Effector memory CD4-positive, alpha-beta T cell (primary cell): ENCODE data around the gene CDC42BPB.

ENCODE experiments used
- DNase-seq, 3 donors: peaks; one replicate each; pipeline ENCODE4 v3.0.0-alpha.2; 2020
- H3K27ac ChIP-seq: 2 replicates; pipeline ENCODE4 v1.7.0; 2013; ENCODE audit warnings: mild to moderate bottlenecking, low read length, moderate library complexity; ENCODE audit not compliant: insufficient read depth, poor library complexity, severe bottlenecking
- H3K27me3 ChIP-seq: replicated peaks from 2 replicates; pipeline ENCODE4 v1.7.0; 2013; ENCODE audit warnings: mild to moderate bottlenecking, low read length; ENCODE audit not compliant: insufficient read depth, control insufficient read depth, poor library complexity, severe bottlenecking
- H3K36me3 ChIP-seq: 2 replicates; pipeline ENCODE4 v1.7.0; 2013; ENCODE audit warnings: mild to moderate bottlenecking, low read length, moderate library complexity; ENCODE audit not compliant: control insufficient read depth, insufficient read depth
- H3K4me1 ChIP-seq: 2 replicates; pipeline ENCODE4 v1.7.0; 2013; ENCODE audit warnings: low read length, mild to moderate bottlenecking; ENCODE audit not compliant: control insufficient read depth, insufficient read depth, poor library complexity, severe bottlenecking
- H3K4me3 ChIP-seq: 2 replicates; pipeline ENCODE4 v1.7.0; 2013; ENCODE audit warnings: low read length, low read depth, mild to moderate bottlenecking; ENCODE audit not compliant: insufficient read depth, poor library complexity, severe bottlenecking
- H3K9me3 ChIP-seq: 2 replicates; pipeline ENCODE4 v1.7.0; 2013; ENCODE audit warnings: mild to moderate bottlenecking, low read length, moderate library complexity; ENCODE audit not compliant: control insufficient read depth

The CDC42BPB gene

DNA sequence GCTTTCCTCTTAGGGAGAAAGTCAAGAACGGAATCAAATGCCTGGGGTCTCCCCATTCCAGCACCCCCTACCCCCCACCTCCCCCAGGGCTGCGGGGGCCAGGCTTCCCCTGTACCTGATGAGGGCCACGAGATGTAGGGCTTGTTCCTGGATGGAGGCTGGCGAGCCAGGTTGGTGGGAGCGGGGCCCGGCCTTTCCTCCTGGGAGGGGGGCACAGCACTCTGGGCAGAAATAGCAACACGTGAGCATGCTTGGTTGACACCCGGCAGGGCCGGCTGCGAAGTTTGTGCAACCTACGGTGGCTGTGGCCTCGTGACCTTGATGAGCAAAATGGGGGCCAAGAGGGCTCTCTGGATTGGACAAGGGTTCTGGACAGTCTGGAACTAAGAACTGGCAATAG is 119.2 kb downstream of the CDC42BPB start:
- Histone ChIP-seq H3K27ac (no peak overlapping the region), H3K9me3 (no peaks in the 10 kb centered on the region), H3K4me3 (no peak overlapping the region), H3K4me1 (no peaks in the 10 kb centered on the region), H3K27me3 (no peaks in the 10 kb centered on the region), H3K36me3 (no peaks in the 10 kb centered on the region)
- no peak for DNase-seq

DNA sequence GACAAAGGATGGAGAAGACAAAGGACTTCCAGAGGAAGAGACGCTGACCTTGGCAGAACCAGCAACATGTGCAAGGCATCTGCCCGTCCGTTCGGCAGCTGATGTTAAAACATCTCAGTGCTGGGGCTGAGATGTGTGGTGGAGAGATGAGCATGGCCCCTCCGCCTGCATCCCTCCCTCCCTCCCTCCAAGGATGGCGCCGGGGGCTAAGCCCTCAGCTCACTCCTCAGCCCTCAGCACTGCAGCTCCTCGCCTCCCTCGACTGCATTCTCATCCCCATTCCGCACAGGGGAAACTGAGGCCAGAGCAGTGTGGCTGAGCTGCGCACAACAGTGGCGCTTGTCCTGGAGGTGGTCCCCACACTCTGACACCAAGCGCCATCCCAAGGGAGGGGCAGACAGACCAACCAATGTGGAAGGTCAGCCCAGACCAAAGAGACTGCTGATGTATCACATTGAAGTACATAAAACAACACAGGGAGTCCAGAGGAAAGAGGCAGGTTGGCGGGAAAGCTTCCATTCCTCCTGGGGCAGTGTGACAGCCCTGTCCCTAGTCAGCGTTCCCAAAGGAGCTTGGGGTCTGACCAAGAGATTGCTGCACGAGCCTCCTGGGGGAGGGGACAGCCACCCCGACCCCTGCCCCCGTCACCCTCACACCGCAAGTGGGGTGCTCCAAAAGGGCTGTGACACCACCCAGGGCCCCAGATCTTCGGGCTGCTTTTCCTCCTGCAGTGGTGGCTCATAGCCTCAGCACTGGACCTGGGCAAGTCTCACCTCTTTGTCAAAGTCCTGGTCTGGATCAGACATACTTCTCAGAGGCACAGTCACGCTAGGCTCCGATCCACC is 119.8 kb downstream of the CDC42BPB start:
- DNase-seq: no peak
- no peaks in the 10 kb centered on the region for H3K4me1 ChIP-seq
- no peaks in the 10 kb centered on the region for H3K9me3 ChIP-seq
- no peaks in the 10 kb centered on the region for H3K27me3 ChIP-seq
- no peak overlapping the region for H3K27ac ChIP-seq
- H3K36me3 ChIP-seq: no peaks in the 10 kb centered on the region
- H3K4me3 ChIP-seq: no peak overlapping the region

DNA sequence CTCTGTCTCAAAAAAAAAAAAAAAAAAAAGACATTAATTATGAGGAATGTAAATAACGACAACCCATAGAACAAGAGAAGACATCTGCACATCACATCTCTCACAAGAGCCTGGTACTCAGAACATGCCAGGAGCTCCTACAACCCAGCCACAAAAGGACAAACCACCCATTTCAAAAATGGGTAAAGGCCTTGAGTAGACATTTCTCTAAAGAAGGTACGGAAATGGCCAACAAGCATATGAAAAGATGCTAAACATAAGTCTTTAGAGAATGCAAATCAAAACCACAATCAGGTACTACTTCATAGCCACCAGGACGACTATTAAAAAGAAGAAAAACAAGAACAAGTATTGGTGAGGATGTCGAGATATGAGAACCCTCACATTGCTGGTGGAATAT is 121.6 kb downstream of the CDC42BPB start:
- no peaks in the 10 kb centered on the region for H3K4me1 ChIP-seq
- no peak overlapping the region for H3K27ac ChIP-seq
- H3K27me3 ChIP-seq: peaks cover 2% of the 10 kb centered on the region
- no peaks in the 10 kb centered on the region for H3K36me3 ChIP-seq
- H3K9me3 ChIP-seq: no peaks in the 10 kb centered on the region
- no peak for DNase-seq
- H3K4me3 ChIP-seq: no peak overlapping the region

DNA sequence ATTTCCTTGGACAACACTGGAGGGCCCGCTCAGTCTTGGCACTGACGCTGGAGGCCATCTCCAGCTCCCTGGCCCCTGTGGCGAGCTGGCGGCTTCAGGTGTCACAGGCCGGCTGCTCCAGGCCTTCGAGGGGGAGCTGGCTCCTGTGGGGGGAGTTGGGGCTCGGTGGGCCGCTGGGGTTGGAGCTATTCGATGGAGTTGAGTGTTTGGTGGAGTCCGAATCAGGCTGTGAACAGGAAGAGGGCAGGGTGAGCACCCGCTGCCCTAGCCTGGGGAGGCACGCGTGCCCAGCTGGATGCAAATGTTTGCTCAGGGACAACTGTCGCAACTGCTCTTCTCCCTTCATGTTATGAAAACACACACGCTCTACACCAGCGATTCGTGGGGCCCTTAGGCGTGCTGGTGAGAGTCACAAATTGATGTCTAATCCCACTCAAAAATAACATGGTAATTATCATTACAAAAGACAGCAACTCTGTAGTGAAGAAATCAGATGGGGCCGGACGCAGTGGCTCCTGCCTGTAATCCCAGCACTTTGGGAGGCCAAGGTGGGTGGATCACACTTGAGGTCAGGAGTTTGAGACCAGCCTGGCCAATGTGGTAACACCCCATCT is 123.6 kb downstream of the CDC42BPB start:
- no peak overlapping the region for H3K27ac ChIP-seq
- no peak overlapping the region for H3K4me3 ChIP-seq
- no peak for DNase-seq
- no peaks in the 10 kb centered on the region for H3K36me3 ChIP-seq
- peaks cover 17% of the 10 kb centered on the region for H3K27me3 ChIP-seq
- H3K9me3 ChIP-seq: no peaks in the 10 kb centered on the region
- H3K4me1 ChIP-seq: peaks cover 12% of the 10 kb centered on the region

DNA sequence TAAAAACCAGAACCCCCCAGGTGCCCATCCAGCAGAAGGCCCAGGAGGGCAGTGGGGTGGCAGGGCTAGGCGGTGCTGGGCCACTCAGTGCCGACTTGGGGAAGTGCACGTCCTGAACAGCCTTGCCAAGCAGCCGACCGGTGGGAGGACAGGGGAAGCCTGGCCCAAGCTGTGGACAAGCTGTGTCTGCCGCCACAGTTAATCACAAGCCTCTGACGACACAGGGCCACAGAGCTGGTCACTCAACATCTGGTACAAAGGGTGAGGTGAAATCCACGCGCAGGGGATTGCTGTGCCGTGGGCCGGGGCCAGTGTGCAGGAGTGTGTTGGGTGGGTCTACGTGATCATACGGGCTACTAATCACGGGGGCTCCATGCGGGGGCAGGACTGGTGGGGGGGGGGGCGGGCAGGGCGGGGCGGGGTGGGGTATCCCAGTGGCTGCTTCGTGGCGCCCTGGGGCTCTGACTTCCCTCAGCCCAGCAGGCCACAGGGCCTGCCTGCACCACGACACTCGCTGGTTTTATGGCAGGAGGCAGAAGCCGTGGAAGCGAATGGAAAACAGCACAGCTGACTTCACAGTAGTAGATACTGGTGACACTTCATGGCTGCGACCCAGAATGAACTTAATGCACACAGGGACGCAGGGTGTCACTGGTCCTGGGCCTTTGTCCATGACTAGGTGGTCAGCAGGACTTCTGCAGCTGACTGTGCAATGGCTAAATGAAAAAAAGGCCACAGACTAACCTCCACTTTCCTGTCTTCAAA is 124.7 kb downstream of the CDC42BPB start:
- Histone ChIP-seq H3K27me3 (peaks cover 17% of the 10 kb centered on the region), H3K4me1 (peaks cover 19% of the 10 kb centered on the region), H3K4me3 (no peak overlapping the region), H3K27ac (no peak overlapping the region), H3K36me3 (no peaks in the 10 kb centered on the region), H3K9me3 (no peaks in the 10 kb centered on the region)
- no peak for DNase-seq

DNA sequence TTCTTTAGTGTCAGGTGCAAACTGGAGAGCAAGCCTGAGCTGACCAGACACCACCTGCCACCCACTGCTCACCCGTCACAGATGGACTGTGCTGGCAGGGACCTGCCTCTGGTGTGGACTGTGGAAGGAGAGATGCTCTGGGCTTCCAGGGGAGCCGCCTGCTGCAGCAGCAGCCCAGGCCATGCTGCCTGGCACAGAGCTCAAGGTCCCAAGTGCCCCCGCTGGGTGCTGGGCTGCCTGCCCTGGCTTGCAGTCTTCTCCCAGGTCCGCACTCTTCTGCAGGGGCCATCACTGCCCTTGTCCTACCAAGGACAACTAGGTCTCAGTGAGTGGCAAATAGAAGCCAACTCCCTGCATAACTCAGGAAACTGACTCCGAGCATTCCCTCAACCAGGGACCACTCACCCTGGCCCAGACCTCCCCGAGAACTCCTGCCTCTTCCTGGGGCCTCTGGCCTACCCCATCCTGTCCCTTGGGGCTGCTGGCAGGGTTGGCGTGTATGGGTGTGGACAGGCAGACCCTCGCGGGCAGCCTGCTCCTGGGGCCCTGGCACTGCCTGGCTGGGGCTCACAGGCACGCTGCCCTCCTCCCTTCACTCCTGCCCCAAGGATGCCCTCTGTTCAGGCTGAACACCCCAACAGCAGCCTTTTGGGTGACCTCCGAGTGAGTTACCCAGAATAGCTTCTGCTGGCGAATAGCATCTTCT is 125.6 kb downstream of the CDC42BPB start:
- no peak for DNase-seq
- no peaks in the 10 kb centered on the region for H3K36me3 ChIP-seq
- H3K27ac ChIP-seq: no peak overlapping the region
- H3K4me1 ChIP-seq: peaks cover 19% of the 10 kb centered on the region
- peaks cover 17% of the 10 kb centered on the region for H3K27me3 ChIP-seq
- H3K9me3 ChIP-seq: no peaks in the 10 kb centered on the region
- no peak overlapping the region for H3K4me3 ChIP-seq

DNA sequence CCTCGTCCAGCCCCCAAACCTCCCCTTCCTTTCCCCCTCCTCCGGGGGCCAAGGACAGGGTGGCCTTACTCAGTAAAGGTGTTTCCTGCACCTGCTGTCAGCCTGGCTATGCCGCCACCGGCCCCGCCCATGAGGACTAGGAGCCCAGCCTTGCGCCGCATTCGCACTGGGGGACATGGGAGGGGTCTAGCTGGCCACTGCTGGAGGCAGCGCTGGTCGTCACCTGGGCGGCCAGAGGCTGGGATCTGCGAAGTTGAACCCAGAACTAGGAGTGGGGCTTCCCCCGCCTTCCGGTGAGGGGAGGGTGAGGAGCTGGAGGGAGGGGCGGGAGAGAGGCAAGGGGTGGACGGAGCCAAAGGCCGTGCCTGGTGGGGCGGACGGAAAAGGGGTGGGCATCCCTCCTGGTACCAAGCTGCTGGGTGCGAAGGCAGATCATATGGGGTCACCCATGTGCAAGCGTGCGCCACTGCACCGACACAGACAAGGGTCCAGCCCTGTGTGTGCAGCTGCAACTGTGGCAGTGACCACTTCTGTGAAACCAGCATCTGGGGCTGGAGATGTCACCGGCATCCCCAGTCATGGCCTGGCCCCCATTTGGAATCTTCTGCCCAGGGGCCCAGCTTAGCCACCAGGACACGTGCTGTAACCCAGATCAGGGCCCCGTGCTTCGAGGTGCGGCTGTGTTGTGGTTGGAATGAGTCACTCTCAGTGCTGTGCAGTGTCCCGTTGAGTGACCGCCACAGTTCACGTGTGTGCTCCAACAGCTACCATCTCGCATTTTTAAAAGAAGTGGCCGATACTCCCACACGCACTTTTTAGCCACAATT is 126.4 kb downstream of the CDC42BPB start:
- H3K9me3 ChIP-seq: no peaks in the 10 kb centered on the region
- no peaks in the 10 kb centered on the region for H3K36me3 ChIP-seq
- no peak overlapping the region for H3K4me3 ChIP-seq
- peaks cover 19% of the 10 kb centered on the region for H3K4me1 ChIP-seq
- H3K27ac ChIP-seq: no peak overlapping the region
- DNase-seq: no peak
- H3K27me3 ChIP-seq: peaks cover 17% of the 10 kb centered on the region

DNA sequence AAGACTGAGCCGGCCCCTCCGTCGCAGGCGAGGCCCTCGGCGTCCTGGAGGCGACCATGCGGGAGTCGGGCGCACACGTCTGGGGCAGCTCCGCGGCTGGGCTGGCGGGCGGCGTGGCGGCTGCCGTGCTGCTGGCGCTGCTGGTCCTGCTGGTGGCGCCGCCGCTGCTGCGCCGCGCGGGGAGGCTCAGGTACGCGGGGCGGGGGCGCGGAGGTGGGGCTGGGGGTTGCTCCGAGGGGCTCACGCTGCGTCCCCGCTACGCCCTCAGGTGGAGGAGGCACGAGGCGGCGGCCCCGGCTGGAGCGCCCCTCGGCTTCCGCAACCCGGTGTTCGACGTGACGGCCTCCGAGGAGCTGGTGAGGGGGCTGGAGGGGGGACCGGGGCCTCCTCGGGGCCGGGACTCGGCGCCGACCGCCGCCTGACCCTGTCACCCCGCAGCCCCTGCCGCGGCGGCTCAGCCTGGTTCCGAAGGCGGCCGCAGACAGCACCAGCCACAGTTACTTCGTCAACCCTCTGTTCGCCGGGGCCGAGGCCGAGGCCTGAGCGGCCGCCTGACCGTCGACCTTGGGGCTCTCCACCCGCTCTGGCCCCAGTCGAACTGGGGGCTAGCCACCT is 127.1 kb downstream of the CDC42BPB start:
- H3K4me1 ChIP-seq: peaks cover 19% of the 10 kb centered on the region
- no peak overlapping the region for H3K27ac ChIP-seq
- H3K9me3 ChIP-seq: no peaks in the 10 kb centered on the region
- no peak for DNase-seq
- peaks cover 17% of the 10 kb centered on the region for H3K27me3 ChIP-seq
- no peaks in the 10 kb centered on the region for H3K36me3 ChIP-seq
- H3K4me3 ChIP-seq: peak overlapping the region; percentile 43
